HEK293 (cell line): Measurements from ENCODE around the gene SNX13.

Experiments used
- CTCF ChIA-PET: fragments of 350-600 bp; formaldehyde crosslinking; extraction: SDS; loops from one replicate; lab custom pipeline; 2021; ENCODE audit warnings: antibody characterized with exemption; lab: Yijun Ruan, JAX
- POLR2A ChIA-PET: fragments of 300-600 bp; formaldehyde crosslinking; extraction: SDS; loops from one replicate; lab custom pipeline; 2020; ENCODE audit warnings: antibody characterized with exemption, inconsistent platforms; lab: Yijun Ruan, JAX
- H3K27ac ChIP-seq: fragments of 200-500 bp; sonication (Bioruptor generic); 2 replicates; pipeline ENCODE4 v1.5.1; 2014; ENCODE audit warnings: low read depth, low read length, control low read depth, inconsistent platforms; ENCODE audit errors: extremely low read depth
- H3K36me3 ChIP-seq, 2 experiments: fragments of 200-500 bp in 1 of 2; sonication (Bioruptor generic) in 1 of 2; 1 replicate in 1 of 2; 2 replicates in 1 of 2; pipeline ENCODE4 v1.5.1; 2014 to 2017; ENCODE audit warnings: inconsistent platforms in 2 of 2, low read length in 2 of 2; ENCODE audit not compliant: control insufficient read depth in 2 of 2, insufficient read depth in 1 of 2
- H3K4me1 ChIP-seq: fragments of 200-500 bp; sonication (Bioruptor generic); 2 replicates; pipeline ENCODE4 v1.5.1; 2014; ENCODE audit warnings: mild to moderate bottlenecking, low read length, inconsistent platforms; ENCODE audit not compliant: control insufficient read depth, insufficient read depth
- H3K4me3 ChIP-seq: 2 replicates; pipeline ENCODE4 v1.5.1; 2011; ENCODE audit warnings: low read depth, mild to moderate bottlenecking, control low read depth, low read length, moderate library complexity
- H3K9me3 ChIP-seq: fragments of 200-500 bp; sonication (Bioruptor generic); 2 replicates; pipeline ENCODE4 v1.5.1; 2014; ENCODE audit warnings: low read depth, low read length, inconsistent platforms; ENCODE audit not compliant: control insufficient read depth, insufficient read depth
- KLF16 ChIP-seq: fragments of 450-650 bp; formaldehyde crosslinking; IDR thresholded peaks from 2 replicates; pipeline ENCODE4 v1.5.1; 2017; ENCODE audit warnings: missing biosample characterization, missing genetic modification characterization
- RBAK ChIP-seq: fragments of 450-650 bp; formaldehyde crosslinking; IDR thresholded peaks from 2 replicates; pipeline ENCODE4 v1.5.1; 2016; ENCODE audit warnings: missing biosample characterization, missing genetic modification characterization
- SALL2 ChIP-seq: fragments of 450-650 bp; formaldehyde crosslinking; IDR thresholded peaks from 2 replicates; pipeline ENCODE4 v1.5.0; 2017; ENCODE audit warnings: missing biosample characterization, mild to moderate bottlenecking, missing genetic modification characterization, borderline replicate concordance
- SCRT1 ChIP-seq: fragments of 450-650 bp; formaldehyde crosslinking; IDR thresholded peaks from 2 replicates; pipeline ENCODE4 v1.5.1; 2016; ENCODE audit warnings: missing biosample characterization, missing genetic modification characterization, borderline replicate concordance
- ZBTB11 ChIP-seq: fragments of 450-650 bp; formaldehyde crosslinking; conservative IDR thresholded peaks from 2 replicates; pipeline ENCODE4 v1.5.1; 2016; ENCODE audit warnings: low read depth, missing biosample characterization, missing genetic modification characterization
- ZBTB21 ChIP-seq: fragments of 450-650 bp; formaldehyde crosslinking; IDR thresholded peaks from 2 replicates; pipeline ENCODE4 v1.5.1; 2017; ENCODE audit warnings: missing biosample characterization, missing genetic modification characterization
- ZBTB26 ChIP-seq: fragments of 450-650 bp; formaldehyde crosslinking; optimal IDR thresholded peaks from 2 replicates; pipeline ENCODE3; 2016; ENCODE audit warnings: missing biosample characterization, mild to moderate bottlenecking, missing genetic modification characterization
- ZBTB48 ChIP-seq: fragments of 450-650 bp; formaldehyde crosslinking; IDR thresholded peaks from 2 replicates; pipeline ENCODE4 v1.5.1; 2016; ENCODE audit warnings: missing biosample characterization, missing genetic modification characterization
- ZFP37 ChIP-seq: fragments of 450-650 bp; formaldehyde crosslinking; IDR thresholded peaks from 2 replicates; pipeline ENCODE4 v1.5.1; 2016; ENCODE audit warnings: missing biosample characterization, missing genetic modification characterization
- ZNF133 ChIP-seq: fragments of 450-650 bp; formaldehyde crosslinking; IDR thresholded peaks from 2 replicates; pipeline ENCODE4 v1.5.1; 2016; ENCODE audit warnings: missing biosample characterization, missing genetic modification characterization
- ZNF155 ChIP-seq: fragments of 450-650 bp; formaldehyde crosslinking; IDR thresholded peaks from 2 replicates; pipeline ENCODE4 v1.5.1; 2016; ENCODE audit warnings: missing biosample characterization, missing genetic modification characterization
- ZNF169 ChIP-seq: fragments of 450-650 bp; formaldehyde crosslinking; IDR thresholded peaks from 2 replicates; pipeline ENCODE4 v1.5.1; 2016; ENCODE audit warnings: missing biosample characterization, missing genetic modification characterization
- ZNF19 ChIP-seq: fragments of 450-650 bp; formaldehyde crosslinking; IDR thresholded peaks from 2 replicates; pipeline ENCODE4; 2016; ENCODE audit warnings: missing biosample characterization, missing genetic modification characterization, low read depth
- ZNF239 ChIP-seq: fragments of 450-650 bp; formaldehyde crosslinking; IDR thresholded peaks from 2 replicates; pipeline ENCODE4 v1.5.1; 2016; ENCODE audit warnings: missing biosample characterization, missing genetic modification characterization
- ZNF404 ChIP-seq: fragments of 450-650 bp; formaldehyde crosslinking; IDR thresholded peaks from 2 replicates; pipeline ENCODE4 v1.5.1; 2017; ENCODE audit warnings: missing biosample characterization, missing genetic modification characterization
- ZNF596 ChIP-seq: fragments of 450-650 bp; IDR thresholded peaks from 2 replicates; pipeline ENCODE4 v1.5.0; 2018; ENCODE audit warnings: missing biosample characterization, mild to moderate bottlenecking, missing genetic modification characterization, moderate library complexity
- ZNF610 ChIP-seq: fragments of 450-650 bp; formaldehyde crosslinking; IDR thresholded peaks from 2 replicates; pipeline ENCODE4 v1.5.1; 2016; ENCODE audit warnings: missing biosample characterization, missing genetic modification characterization, borderline replicate concordance
- ZNF621 ChIP-seq: fragments of 450-650 bp; formaldehyde crosslinking; IDR thresholded peaks from 2 replicates; pipeline ENCODE4 v1.5.1; 2017; ENCODE audit warnings: missing biosample characterization, missing genetic modification characterization
- ZNF664 ChIP-seq: fragments of 450-650 bp; formaldehyde crosslinking; IDR thresholded peaks from 2 replicates; pipeline ENCODE4 v1.5.1; 2016; ENCODE audit warnings: missing biosample characterization, missing genetic modification characterization
- ZNF747 ChIP-seq: fragments of 450-650 bp; formaldehyde crosslinking; IDR thresholded peaks from 2 replicates; pipeline ENCODE4 v1.5.1; 2016; ENCODE audit warnings: missing biosample characterization, missing genetic modification characterization
- ZNF792 ChIP-seq: fragments of 450-650 bp; formaldehyde crosslinking; IDR thresholded peaks from 2 replicates; pipeline ENCODE4 v1.5.1; 2016; ENCODE audit warnings: missing biosample characterization, missing genetic modification characterization
- TF ChIP-seq, protein P1 (sequence below): fragments of 450-650 bp; formaldehyde crosslinking; IDR thresholded peaks from 2 replicates; pipeline ENCODE4 v1.5.1; 2017; ENCODE audit warnings: missing biosample characterization, missing genetic modification characterization
- TF ChIP-seq, protein P2 (sequence below): fragments of 450-650 bp; formaldehyde crosslinking; IDR thresholded peaks from 2 replicates; pipeline ENCODE4 v1.5.1; 2016; ENCODE audit warnings: missing biosample characterization, missing genetic modification characterization, borderline replicate concordance
- TF ChIP-seq, protein P3 (sequence below): fragments of 450-650 bp; formaldehyde crosslinking; IDR thresholded peaks from 2 replicates; pipeline ENCODE4 v1.5.1; 2016; ENCODE audit warnings: missing biosample characterization, missing genetic modification characterization, borderline replicate concordance

SNX13 gene

GRCh38 chr7:17968791-17969715 lies 28.8 kb upstream of the SNX13 start (continued):
- TF ChIP-seq ZNF747 (no peak), RBAK (tag by site-specific recombination) (no peak), ZNF664 (tag by site-specific recombination) (no peak), KLF16 (tag by site-specific recombination) (no peak), ZNF133 (no peak), ZBTB11 (tag by site-specific recombination) (no peak)
- TF ChIP-seq, protein P1, sequence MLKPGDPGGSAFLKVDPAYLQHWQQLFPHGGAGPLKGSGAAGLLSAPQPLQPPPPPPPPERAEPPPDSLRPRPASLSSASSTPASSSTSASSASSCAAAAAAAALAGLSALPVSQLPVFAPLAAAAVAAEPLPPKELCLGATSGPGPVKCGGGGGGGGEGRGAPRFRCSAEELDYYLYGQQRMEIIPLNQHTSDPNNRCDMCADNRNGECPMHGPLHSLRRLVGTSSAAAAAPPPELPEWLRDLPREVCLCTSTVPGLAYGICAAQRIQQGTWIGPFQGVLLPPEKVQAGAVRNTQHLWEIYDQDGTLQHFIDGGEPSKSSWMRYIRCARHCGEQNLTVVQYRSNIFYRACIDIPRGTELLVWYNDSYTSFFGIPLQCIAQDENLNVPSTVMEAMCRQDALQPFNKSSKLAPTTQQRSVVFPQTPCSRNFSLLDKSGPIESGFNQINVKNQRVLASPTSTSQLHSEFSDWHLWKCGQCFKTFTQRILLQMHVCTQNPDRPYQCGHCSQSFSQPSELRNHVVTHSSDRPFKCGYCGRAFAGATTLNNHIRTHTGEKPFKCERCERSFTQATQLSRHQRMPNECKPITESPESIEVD (tag by site-specific recombination), result no peak

DNA sequence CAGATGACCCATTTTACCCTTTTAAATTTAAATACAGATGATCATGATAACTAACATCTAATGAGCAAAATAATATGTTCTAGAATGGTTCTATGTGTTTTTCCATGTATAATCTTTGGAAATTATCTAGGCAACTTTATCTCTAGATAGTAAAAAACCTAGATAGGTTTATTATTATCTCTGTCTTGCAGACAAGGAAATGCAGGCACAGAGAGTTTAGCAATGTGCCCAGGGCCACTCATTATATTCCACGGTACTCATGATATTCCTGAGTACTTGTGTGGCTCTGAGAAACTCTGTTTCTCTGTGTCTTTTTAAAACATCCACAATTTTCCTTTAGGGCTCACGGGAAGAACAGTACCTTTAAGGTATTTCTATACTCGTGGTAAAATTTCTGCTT lies 26.4 kb upstream of the SNX13 start:
- Histone ChIP-seq H3K9me3 (no peaks in the 10 kb centered on the region), H3K4me3 (no peak overlapping the region), H3K4me1 (no peaks in the 10 kb centered on the region)
- ChIA-PET POLR2A (no interaction called here), CTCF (no interaction called here)
- no peak for TF ChIP-seq ZNF610 (tag by site-specific recombination)
- TF ChIP-seq ZBTB26 (tag by site-specific recombination), result no peak
- TF ChIP-seq ZNF621 (tag by site-specific recombination), result no peak
- no peak for TF ChIP-seq ZNF792 (tag by site-specific recombination)
- TF ChIP-seq, protein P2, sequence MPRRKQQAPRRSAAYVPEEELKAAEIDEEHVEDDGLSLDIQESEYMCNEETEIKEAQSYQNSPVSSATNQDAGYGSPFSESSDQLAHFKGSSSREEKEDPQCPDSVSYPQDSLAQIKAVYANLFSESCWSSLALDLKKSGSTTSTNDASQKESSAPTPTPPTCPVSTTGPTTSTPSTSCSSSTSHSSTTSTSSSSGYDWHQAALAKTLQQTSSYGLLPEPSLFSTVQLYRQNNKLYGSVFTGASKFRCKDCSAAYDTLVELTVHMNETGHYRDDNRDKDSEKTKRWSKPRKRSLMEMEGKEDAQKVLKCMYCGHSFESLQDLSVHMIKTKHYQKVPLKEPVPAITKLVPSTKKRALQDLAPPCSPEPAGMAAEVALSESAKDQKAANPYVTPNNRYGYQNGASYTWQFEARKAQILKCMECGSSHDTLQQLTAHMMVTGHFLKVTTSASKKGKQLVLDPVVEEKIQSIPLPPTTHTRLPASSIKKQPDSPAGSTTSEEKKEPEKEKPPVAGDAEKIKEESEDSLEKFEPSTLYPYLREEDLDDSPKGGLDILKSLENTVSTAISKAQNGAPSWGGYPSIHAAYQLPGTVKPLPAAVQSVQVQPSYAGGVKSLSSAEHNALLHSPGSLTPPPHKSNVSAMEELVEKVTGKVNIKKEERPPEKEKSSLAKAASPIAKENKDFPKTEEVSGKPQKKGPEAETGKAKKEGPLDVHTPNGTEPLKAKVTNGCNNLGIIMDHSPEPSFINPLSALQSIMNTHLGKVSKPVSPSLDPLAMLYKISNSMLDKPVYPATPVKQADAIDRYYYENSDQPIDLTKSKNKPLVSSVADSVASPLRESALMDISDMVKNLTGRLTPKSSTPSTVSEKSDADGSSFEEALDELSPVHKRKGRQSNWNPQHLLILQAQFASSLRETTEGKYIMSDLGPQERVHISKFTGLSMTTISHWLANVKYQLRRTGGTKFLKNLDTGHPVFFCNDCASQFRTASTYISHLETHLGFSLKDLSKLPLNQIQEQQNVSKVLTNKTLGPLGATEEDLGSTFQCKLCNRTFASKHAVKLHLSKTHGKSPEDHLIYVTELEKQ (tag by site-specific recombination), result no peak
- no peak for TF ChIP-seq ZNF19 (tag by site-specific recombination)
- no peak for TF ChIP-seq ZBTB21 (tag by site-specific recombination)
- TF ChIP-seq ZNF155, result no peak
- no peak for TF ChIP-seq ZNF596 (tag by site-specific recombination)
- TF ChIP-seq, protein P3, sequence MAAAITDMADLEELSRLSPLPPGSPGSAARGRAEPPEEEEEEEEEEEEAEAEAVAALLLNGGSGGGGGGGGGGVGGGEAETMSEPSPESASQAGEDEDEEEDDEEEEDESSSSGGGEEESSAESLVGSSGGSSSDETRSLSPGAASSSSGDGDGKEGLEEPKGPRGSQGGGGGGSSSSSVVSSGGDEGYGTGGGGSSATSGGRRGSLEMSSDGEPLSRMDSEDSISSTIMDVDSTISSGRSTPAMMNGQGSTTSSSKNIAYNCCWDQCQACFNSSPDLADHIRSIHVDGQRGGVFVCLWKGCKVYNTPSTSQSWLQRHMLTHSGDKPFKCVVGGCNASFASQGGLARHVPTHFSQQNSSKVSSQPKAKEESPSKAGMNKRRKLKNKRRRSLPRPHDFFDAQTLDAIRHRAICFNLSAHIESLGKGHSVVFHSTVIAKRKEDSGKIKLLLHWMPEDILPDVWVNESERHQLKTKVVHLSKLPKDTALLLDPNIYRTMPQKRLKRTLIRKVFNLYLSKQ (tag by site-specific recombination), result no peak
- no peak for TF ChIP-seq ZNF404 (tag by site-specific recombination)
- TF ChIP-seq ZFP37 (tag by site-specific recombination), result no peak
- no peak for TF ChIP-seq ZNF169
- no peak for TF ChIP-seq ZNF239 (tag by site-specific recombination)
- no peak for TF ChIP-seq SALL2 (tag by site-specific recombination)
- TF ChIP-seq SCRT1, result no peak
- TF ChIP-seq ZBTB48 (tag by site-specific recombination), result no peak
- TF ChIP-seq RBAK (tag by site-specific recombination), result no peak
- TF ChIP-seq, all 188 proteins: peak for 0
- no peaks in the 10 kb centered on the region for H3K36me3 ChIP-seq
- no peak overlapping the region for H3K27ac ChIP-seq
